ENCODE measurements around the gene ELK1.

- TF ChIP-seq CTCF (IDR thresholded peaks at IDR 0.05 in 2 of 3, conservative IDR thresholded peaks at IDR 0.05 in 1 of 3; ENCODE audit: control insufficient read depth in 2 of 3, extremely low read depth in 1 of 3, insufficient read depth in 1 of 3, low read depth in 3 of 3, low read length in 3 of 3), result no peak
- TF ChIP-seq POLR2A (IDR thresholded peaks at IDR 0.05; ENCODE audit: low read depth, low read length), result no peak
- TF ChIP-seq, protein P1, sequence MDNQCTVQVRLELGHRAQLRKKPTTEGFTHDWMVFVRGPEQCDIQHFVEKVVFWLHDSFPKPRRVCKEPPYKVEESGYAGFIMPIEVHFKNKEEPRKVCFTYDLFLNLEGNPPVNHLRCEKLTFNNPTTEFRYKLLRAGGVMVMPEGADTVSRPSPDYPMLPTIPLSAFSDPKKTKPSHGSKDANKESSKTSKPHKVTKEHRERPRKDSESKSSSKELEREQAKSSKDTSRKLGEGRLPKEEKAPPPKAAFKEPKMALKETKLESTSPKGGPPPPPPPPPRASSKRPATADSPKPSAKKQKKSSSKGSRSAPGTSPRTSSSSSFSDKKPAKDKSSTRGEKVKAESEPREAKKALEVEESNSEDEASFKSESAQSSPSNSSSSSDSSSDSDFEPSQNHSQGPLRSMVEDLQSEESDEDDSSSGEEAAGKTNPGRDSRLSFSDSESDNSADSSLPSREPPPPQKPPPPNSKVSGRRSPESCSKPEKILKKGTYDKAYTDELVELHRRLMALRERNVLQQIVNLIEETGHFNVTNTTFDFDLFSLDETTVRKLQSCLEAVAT (IDR thresholded peaks at IDR 0.05), result no peak
- no peak for TF ChIP-seq SRF (IDR thresholded peaks at IDR 0.05; ENCODE audit: low read depth in 2 of 2, low read length in 2 of 2)
- TF ChIP-seq REST (IDR thresholded peaks at IDR 0.05; ENCODE audit: low read depth, low read length), result no peak
- no peak for TF ChIP-seq HDAC6 (IDR thresholded peaks at IDR 0.05; ENCODE audit: unreplicated experiment)
- TF ChIP-seq EGR1 (IDR thresholded peaks at IDR 0.05; ENCODE audit: borderline replicate concordance in 1 of 2, low read depth in 2 of 2, low read length in 2 of 2), result no peak
- TF ChIP-seq PRDM15 (CRISPR knock-in tag; IDR thresholded peaks at IDR 0.05), result no peak
- TF ChIP-seq CREM (IDR thresholded peaks at IDR 0.05; ENCODE audit: low read depth), result no peak
- TF ChIP-seq SP1 (IDR thresholded peaks at IDR 0.05; ENCODE audit: low read depth, low read length), result no peak
- no peak for TF ChIP-seq EP300 (IDR thresholded peaks at IDR 0.05; ENCODE audit: borderline replicate concordance in 1 of 2, control insufficient read depth in 1 of 2, low read depth in 2 of 2, low read length in 2 of 2)
- TF ChIP-seq CHD1 (IDR thresholded peaks at IDR 0.05; ENCODE audit: low read depth, low read length), result no peak
- TF ChIP-seq SIN3A (IDR thresholded peaks at IDR 0.05; ENCODE audit: low read depth, low read length), result no peak
- TF ChIP-seq, protein P2, sequence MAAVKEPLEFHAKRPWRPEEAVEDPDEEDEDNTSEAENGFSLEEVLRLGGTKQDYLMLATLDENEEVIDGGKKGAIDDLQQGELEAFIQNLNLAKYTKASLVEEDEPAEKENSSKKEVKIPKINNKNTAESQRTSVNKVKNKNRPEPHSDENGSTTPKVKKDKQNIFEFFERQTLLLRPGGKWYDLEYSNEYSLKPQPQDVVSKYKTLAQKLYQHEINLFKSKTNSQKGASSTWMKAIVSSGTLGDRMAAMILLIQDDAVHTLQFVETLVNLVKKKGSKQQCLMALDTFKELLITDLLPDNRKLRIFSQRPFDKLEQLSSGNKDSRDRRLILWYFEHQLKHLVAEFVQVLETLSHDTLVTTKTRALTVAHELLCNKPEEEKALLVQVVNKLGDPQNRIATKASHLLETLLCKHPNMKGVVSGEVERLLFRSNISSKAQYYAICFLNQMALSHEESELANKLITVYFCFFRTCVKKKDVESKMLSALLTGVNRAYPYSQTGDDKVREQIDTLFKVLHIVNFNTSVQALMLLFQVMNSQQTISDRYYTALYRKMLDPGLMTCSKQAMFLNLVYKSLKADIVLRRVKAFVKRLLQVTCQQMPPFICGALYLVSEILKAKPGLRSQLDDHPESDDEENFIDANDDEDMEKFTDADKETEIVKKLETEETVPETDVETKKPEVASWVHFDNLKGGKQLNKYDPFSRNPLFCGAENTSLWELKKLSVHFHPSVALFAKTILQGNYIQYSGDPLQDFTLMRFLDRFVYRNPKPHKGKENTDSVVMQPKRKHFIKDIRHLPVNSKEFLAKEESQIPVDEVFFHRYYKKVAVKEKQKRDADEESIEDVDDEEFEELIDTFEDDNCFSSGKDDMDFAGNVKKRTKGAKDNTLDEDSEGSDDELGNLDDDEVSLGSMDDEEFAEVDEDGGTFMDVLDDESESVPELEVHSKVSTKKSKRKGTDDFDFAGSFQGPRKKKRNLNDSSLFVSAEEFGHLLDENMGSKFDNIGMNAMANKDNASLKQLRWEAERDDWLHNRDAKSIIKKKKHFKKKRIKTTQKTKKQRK (IDR thresholded peaks at IDR 0.05; ENCODE audit: low read depth, low read length), result no peak
These were observed 24.4 kb upstream of the ELK1 start for GRCh38 chrX:47674776-47675175.
